Upper lobe of left lung (tissue), 4 donors: Measurements from ENCODE around the gene BMERB1.

ENCODE experiments used
- EP300 ChIP-seq, 4 donors: sonication (generic); formaldehyde crosslinking; IDR thresholded peaks; one replicate each; pipeline ENCODE4 v1.5.1; 2017; ENCODE audit warnings: antibody characterized with exemption in 4 of 4, control low read depth in 2 of 4
- POLR2A ChIP-seq, 4 donors: fragments of 450-650 bp; IDR thresholded peaks; one replicate each; pipeline ENCODE4 v1.5.1; 2016 to 2017; ENCODE audit warnings: antibody characterized with exemption in 4 of 4, mild to moderate bottlenecking in 2 of 4
- POLR2AphosphoS5 ChIP-seq, 2 donors: sonication (generic); formaldehyde crosslinking; IDR thresholded peaks; one replicate each; pipeline ENCODE4 v1.5.1; 2017; ENCODE audit warnings: antibody characterized with exemption in 2 of 2
- TF ChIP-seq, protein P1 (sequence below), 6 experiments: fragments of 450-650 bp in 4 of 6; fragments of 200-600 bp in 2 of 6; sonication (generic) in 2 of 6; IDR thresholded peaks; one replicate each; pipeline ENCODE4 v1.5.1; 2016 to 2019; ENCODE audit warnings: antibody characterized with exemption in 6 of 6

DNA sequence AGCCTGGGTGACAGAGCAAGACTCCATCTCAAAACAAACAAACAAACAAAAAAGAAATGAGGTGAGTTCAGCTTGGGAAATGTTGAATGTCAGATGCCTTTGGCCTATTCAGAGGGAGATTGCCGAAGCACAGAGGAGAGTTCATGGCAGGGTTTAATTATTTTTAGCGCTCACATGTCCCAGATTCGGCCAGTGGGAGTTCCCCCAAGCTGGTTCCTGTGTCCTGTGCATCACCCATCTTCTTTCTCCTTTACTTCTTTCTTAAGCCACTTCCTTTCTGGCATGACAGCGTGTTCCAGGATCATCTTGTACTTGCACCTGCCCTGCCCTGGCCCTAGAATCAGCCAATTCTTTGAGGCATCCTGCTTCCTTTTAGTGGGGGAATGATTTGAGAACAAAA is 29.6 kb upstream of the BMERB1 start:
- TF ChIP-seq, protein P1, sequence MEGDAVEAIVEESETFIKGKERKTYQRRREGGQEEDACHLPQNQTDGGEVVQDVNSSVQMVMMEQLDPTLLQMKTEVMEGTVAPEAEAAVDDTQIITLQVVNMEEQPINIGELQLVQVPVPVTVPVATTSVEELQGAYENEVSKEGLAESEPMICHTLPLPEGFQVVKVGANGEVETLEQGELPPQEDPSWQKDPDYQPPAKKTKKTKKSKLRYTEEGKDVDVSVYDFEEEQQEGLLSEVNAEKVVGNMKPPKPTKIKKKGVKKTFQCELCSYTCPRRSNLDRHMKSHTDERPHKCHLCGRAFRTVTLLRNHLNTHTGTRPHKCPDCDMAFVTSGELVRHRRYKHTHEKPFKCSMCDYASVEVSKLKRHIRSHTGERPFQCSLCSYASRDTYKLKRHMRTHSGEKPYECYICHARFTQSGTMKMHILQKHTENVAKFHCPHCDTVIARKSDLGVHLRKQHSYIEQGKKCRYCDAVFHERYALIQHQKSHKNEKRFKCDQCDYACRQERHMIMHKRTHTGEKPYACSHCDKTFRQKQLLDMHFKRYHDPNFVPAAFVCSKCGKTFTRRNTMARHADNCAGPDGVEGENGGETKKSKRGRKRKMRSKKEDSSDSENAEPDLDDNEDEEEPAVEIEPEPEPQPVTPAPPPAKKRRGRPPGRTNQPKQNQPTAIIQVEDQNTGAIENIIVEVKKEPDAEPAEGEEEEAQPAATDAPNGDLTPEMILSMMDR (IDR thresholded peaks at IDR 0.05), result no peak
- TF ChIP-seq EP300 (IDR thresholded peaks at IDR 0.05), result peak in 2 of 4 donors; percentile 35 to 63
- TF ChIP-seq POLR2AphosphoS5 (IDR thresholded peaks at IDR 0.05), result no peak
- TF ChIP-seq POLR2A (IDR thresholded peaks at IDR 0.05), result no peak
